ENCODE results near the gene DUSP9. TPM values are rescaled to one million over a fixed set of nuclear protein-coding genes. Genes with fewer than 3 reads are reported as not detected.

DUSP9 gene
- total RNA-seq, 2 donors from 2014 or later, result 0.18 to 0.31 TPM

DNA sequence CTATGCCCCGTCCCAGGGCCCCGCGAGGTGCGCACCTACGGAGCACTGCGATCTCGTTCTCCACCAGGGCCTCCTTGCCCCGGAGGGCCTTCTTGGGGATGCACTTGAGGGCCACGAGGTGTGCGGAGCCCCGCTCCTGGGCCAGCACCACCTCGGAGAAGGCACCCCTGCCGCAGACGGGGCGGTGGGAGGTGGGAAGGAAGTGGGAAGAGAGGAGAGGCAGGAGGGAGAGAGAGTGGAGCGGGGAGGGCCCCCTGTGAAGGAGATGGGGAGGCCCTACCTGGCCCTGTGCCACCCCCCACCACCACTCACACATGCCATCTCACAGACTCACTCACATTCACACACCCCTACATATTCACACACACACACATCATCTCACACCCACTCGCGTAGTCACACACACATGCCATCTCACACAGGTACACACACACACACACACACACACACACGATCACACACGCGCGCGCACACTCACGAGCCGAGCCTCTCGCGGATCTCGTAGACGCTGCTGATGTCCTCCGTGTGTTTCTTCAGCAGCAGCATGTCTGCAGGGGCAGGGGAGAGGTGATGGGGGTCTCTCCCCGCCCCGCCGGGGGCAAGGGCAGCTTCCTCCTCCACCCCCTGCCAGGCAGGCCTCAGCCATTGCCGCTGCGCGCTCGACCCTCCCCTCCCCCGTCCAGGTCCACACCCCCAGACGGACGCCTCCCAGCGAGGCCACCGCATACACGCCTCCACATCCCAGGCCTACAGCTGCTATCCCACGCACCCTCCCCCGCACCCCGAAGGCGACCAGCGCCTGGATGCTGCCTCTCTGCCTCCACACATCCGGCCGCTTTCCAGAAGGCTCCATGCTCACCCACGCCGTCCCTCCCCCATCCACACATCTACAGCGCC lies 25.8 kb downstream of the DUSP9 start:
- WGBS, 2 experiments (ENCODE audit: insufficient coverage in 1 of 2, insufficient read length in 1 of 2), result 58% methylated on average over 38 of the region's 53 CpGs; no CpG with 5 or more reads in 1 of the 2 experiments
- peaks cover 60% of the 10 kb centered on the region for H3K9me3 Mint-ChIP-seq
- H3K27ac Mint-ChIP-seq, result no peak overlapping the region
- Histone ChIP-seq H3K27me3 (ENCODE audit: control insufficient read depth, insufficient read depth, low read length, poor library complexity, severe bottlenecking) (no peaks in the 10 kb centered on the region), H3K4me1 (ENCODE audit: control insufficient read depth, insufficient read depth, low read length) (no peaks in the 10 kb centered on the region), H3K9ac (ENCODE audit: extremely low read depth, low read length, poor library complexity, severe bottlenecking) (no peak overlapping the region), H3K4me3 (ENCODE audit: low read length) (no peak overlapping the region), H3K27ac (ENCODE audit: low read depth, low read length) (no peak overlapping the region), H3K9me3 (ENCODE audit: control insufficient read depth, low read length) (no peaks in the 10 kb centered on the region), H3K36me3 (ENCODE audit: control insufficient read depth, insufficient read depth, low read length) (no peaks in the 10 kb centered on the region)
- H3K4me3 Mint-ChIP-seq, result no peak overlapping the region
- no peaks in the 10 kb centered on the region for H3K36me3 Mint-ChIP-seq (ENCODE audit: low read depth)
- TF ChIP-seq, protein P1, sequence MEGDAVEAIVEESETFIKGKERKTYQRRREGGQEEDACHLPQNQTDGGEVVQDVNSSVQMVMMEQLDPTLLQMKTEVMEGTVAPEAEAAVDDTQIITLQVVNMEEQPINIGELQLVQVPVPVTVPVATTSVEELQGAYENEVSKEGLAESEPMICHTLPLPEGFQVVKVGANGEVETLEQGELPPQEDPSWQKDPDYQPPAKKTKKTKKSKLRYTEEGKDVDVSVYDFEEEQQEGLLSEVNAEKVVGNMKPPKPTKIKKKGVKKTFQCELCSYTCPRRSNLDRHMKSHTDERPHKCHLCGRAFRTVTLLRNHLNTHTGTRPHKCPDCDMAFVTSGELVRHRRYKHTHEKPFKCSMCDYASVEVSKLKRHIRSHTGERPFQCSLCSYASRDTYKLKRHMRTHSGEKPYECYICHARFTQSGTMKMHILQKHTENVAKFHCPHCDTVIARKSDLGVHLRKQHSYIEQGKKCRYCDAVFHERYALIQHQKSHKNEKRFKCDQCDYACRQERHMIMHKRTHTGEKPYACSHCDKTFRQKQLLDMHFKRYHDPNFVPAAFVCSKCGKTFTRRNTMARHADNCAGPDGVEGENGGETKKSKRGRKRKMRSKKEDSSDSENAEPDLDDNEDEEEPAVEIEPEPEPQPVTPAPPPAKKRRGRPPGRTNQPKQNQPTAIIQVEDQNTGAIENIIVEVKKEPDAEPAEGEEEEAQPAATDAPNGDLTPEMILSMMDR (conservative IDR thresholded peaks at IDR 0.05), result no peak
- DNase-seq, result peak; percentile 55
- H3K4me1 Mint-ChIP-seq, result peaks cover 5% of the 10 kb centered on the region
- peaks cover 24% of the 10 kb centered on the region for H3K27me3 Mint-ChIP-seq (ENCODE audit: insufficient read depth)

DNA sequence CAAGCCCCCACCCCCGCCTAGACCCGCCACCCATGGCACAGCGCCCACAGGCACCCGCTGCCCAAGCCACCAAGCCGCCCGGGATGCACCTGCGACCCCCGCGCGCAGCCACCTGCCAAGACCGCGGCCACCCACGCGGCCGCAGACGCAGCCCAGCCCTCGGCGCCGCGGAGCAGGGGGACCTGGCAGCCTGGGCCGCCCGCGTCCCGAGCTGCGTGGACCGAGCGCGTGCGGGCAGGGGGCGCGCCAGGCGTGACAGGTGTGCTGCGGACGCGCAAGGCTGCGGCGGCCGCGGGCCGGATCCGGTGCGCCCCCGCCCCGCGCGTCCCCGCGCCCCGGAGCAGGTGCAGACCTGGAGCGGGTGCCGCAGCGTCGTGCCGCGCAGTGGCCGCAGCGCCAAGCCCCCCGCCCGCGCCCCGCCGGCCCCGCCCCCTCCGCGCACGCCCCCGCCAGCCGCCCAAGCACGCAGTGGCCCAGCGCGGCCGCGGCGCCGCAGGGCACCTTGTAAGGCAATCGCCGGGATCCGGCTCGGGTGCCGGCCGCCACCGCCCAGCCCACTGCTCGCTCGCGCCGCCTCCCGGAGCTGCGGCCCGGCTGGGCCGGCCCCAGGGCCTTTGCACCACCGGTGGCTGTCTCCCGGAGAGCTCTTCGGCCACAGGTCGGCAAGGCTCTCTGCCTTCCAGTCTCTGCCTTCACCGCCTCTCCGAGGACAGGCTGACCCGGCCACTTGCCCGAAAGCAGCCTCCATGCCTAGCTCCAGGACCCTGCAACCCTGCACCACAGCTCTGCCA lies 26.6 kb downstream of the DUSP9 start, which contains the start of gene PNCK:
Gene PNCK (minus strand): TSS at position 386 of the 791 bp plus-strand sequence. CDS start 737 bp downstream, outside the sequence.
- Histone ChIP-seq H3K27me3 (ENCODE audit: control insufficient read depth, insufficient read depth, low read length, poor library complexity, severe bottlenecking) (no peaks in the 10 kb centered on the region), H3K36me3 (ENCODE audit: control insufficient read depth, insufficient read depth, low read length) (no peaks in the 10 kb centered on the region), H3K4me3 (ENCODE audit: low read length) (no peak within 1 kb of the TSS), H3K4me1 (ENCODE audit: control insufficient read depth, insufficient read depth, low read length) (no peaks in the 10 kb centered on the region), H3K9me3 (ENCODE audit: control insufficient read depth, low read length) (no peaks in the 10 kb centered on the region), H3K9ac (ENCODE audit: extremely low read depth, low read length, poor library complexity, severe bottlenecking) (no peak within 1 kb of the TSS), H3K27ac (ENCODE audit: low read depth, low read length) (no peak within 1 kb of the TSS)
- TF ChIP-seq, protein P1 (conservative IDR thresholded peaks at IDR 0.05), result no peak
- no peaks in the 10 kb centered on the region for H3K36me3 Mint-ChIP-seq (ENCODE audit: low read depth)
- 13 to 37% methylated on average over 5 to 90 of the region's 98 CpGs for WGBS, 2 experiments (ENCODE audit: insufficient coverage in 1 of 2, insufficient read length in 1 of 2)
- peaks cover 5% of the 10 kb centered on the region for H3K4me1 Mint-ChIP-seq
- H3K4me3 Mint-ChIP-seq, result peak within 1 kb of the TSS; percentile 40
- no peak within 1 kb of the TSS for H3K27ac Mint-ChIP-seq
- H3K9me3 Mint-ChIP-seq, result peaks cover 58% of the 10 kb centered on the region
- DNase-seq, result peak; percentile 59
- peaks cover 23% of the 10 kb centered on the region for H3K27me3 Mint-ChIP-seq (ENCODE audit: insufficient read depth)

DNA sequence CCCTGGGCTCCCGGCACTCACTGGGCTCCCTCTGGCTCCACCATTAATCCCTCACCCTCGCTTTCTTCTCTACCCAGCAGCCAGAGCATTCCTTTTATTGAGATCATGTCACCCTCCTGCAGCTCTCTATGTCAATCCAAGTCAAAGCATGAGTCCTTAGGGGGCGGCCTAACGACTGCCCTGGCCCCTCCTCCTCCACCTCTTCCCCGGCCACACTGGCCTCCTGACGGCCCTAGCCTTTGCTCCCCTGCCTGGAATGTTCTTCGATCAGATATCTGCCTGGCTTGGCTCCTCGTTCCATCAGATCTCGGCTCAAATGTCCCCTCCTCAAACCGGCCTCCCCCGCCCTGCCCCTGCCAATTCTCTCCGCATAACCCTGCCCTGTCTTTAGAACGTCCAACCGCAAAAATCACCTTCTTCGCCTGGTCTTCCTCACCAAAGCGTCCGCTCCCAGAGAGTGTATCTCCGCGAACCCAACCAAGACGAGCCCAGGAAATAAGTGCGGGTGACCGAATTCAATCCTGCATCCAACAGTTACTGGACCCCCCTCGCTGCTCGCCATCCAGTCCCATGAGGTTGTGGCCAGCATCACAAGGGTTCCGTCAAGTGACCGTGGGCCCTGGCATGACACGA lies 27.3 kb downstream of the DUSP9 start:
- no peaks in the 10 kb centered on the region for H3K9me3 ChIP-seq (ENCODE audit: control insufficient read depth, low read length)
- H3K4me3 Mint-ChIP-seq, result peak overlapping the region; percentile 40
- H3K4me3 ChIP-seq (ENCODE audit: low read length), result no peak overlapping the region
- TF ChIP-seq, protein P1 (conservative IDR thresholded peaks at IDR 0.05), result no peak
- H3K4me1 Mint-ChIP-seq, result peaks cover 5% of the 10 kb centered on the region
- H3K36me3 Mint-ChIP-seq (ENCODE audit: low read depth), result no peaks in the 10 kb centered on the region
- H3K4me1 ChIP-seq (ENCODE audit: control insufficient read depth, insufficient read depth, low read length), result no peaks in the 10 kb centered on the region
- H3K27ac Mint-ChIP-seq, result no peak overlapping the region
- H3K27me3 Mint-ChIP-seq (ENCODE audit: insufficient read depth), result peaks cover 26% of the 10 kb centered on the region
- no peak overlapping the region for H3K27ac ChIP-seq (ENCODE audit: low read depth, low read length)
- peaks cover 63% of the 10 kb centered on the region for H3K9me3 Mint-ChIP-seq
- 72 to 84% methylated on average over 5 to 27 of the region's 27 CpGs for WGBS, 2 experiments (ENCODE audit: insufficient coverage in 1 of 2, insufficient read length in 1 of 2)
- no peaks in the 10 kb centered on the region for H3K36me3 ChIP-seq (ENCODE audit: control insufficient read depth, insufficient read depth, low read length)
- DNase-seq, result peak; percentile 59
- no peaks in the 10 kb centered on the region for H3K27me3 ChIP-seq (ENCODE audit: control insufficient read depth, insufficient read depth, low read length, poor library complexity, severe bottlenecking)
- H3K9ac ChIP-seq (ENCODE audit: extremely low read depth, low read length, poor library complexity, severe bottlenecking), result no peak overlapping the region

Measured in endodermal cell (in vitro differentiated cells).